Esophagus muscularis mucosa (tissue), 4 donors: ENCODE results near the gene B4GALT7.

Experiments
- EP300 ChIP-seq: sonication (generic); formaldehyde crosslinking; IDR thresholded peaks from one replicate; pipeline ENCODE4 v1.6.1; 2017; ENCODE audit warnings: antibody characterized with exemption
- POLR2A ChIP-seq: fragments of 450-650 bp; IDR thresholded peaks from one replicate; pipeline ENCODE4 v1.6.1; 2017; ENCODE audit warnings: antibody characterized with exemption, moderate library complexity, mild to moderate bottlenecking, low read depth
- POLR2AphosphoS5 ChIP-seq, 2 donors: sonication (generic); formaldehyde crosslinking; IDR thresholded peaks; one replicate each; pipeline ENCODE4 v1.6.1; 2017; ENCODE audit warnings: antibody characterized with exemption in 2 of 2
- TF ChIP-seq, protein P1 (sequence below), 3 experiments: fragments of 200-600 bp in 2 of 3; fragments of 450-650 bp in 1 of 3; sonication (generic) in 2 of 3; IDR thresholded peaks; one replicate each; pipeline ENCODE4 v1.5.1; 2017 to 2019; ENCODE audit warnings: antibody characterized with exemption in 3 of 3, mild to moderate bottlenecking in 2 of 3, moderate library complexity in 1 of 3

- no peak for TF ChIP-seq POLR2AphosphoS5 (IDR thresholded peaks at IDR 0.05)
- TF ChIP-seq, protein P1, sequence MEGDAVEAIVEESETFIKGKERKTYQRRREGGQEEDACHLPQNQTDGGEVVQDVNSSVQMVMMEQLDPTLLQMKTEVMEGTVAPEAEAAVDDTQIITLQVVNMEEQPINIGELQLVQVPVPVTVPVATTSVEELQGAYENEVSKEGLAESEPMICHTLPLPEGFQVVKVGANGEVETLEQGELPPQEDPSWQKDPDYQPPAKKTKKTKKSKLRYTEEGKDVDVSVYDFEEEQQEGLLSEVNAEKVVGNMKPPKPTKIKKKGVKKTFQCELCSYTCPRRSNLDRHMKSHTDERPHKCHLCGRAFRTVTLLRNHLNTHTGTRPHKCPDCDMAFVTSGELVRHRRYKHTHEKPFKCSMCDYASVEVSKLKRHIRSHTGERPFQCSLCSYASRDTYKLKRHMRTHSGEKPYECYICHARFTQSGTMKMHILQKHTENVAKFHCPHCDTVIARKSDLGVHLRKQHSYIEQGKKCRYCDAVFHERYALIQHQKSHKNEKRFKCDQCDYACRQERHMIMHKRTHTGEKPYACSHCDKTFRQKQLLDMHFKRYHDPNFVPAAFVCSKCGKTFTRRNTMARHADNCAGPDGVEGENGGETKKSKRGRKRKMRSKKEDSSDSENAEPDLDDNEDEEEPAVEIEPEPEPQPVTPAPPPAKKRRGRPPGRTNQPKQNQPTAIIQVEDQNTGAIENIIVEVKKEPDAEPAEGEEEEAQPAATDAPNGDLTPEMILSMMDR (IDR thresholded peaks at IDR 0.05): no peak
- no peak for TF ChIP-seq EP300
- TF ChIP-seq POLR2A: no peak
Observed at GRCh38 chr5:177606071-177607051, 6.4 kb downstream of the B4GALT7 start.
